HepG2 (cell line): ENCODE results near the gene DDX20. TPM values are rescaled to one million over a fixed set of nuclear protein-coding genes. Genes with fewer than 3 reads are reported as not detected.

Experiments used
- FOXA1 ChIP-seq, 2 experiments: fragments of 450-650 bp in 1 of 2; sonication (generic) in 1 of 2; formaldehyde crosslinking in 1 of 2; IDR thresholded peaks; 2 replicates each; pipeline versions ENCODE4 v1.4.0 to v1.6.1; 2016 to 2020; ENCODE audit warnings: missing genetic modification reagents in 1 of 2
- HIVEP1 ChIP-seq: sonication (generic); formaldehyde crosslinking; IDR thresholded peaks from 2 replicates; pipeline ENCODE4 v1.4.0; 2020; ENCODE audit warnings: mild to moderate bottlenecking, missing genetic modification reagents
- PCBP1 ChIP-seq: fragments of 200-400 bp; formaldehyde crosslinking; IDR thresholded peaks from 2 replicates; pipeline ENCODE4 v1.6.1; 2017; ENCODE audit warnings: mild to moderate bottlenecking, low read depth, low read length, borderline replicate concordance
- PLSCR1 ChIP-seq: sonication (generic); formaldehyde crosslinking; IDR thresholded peaks from 2 replicates; pipeline ENCODE4 v1.5.0; 2020; ENCODE audit warnings: missing genetic modification reagents, mild to moderate bottlenecking, borderline replicate concordance
- PTBP1 ChIP-seq: fragments of 200-400 bp; formaldehyde crosslinking; IDR thresholded peaks from 2 replicates; pipeline ENCODE4 v1.6.1; 2018; ENCODE audit warnings: low read length, low read depth; ENCODE audit not compliant: poor library complexity, severe bottlenecking
- SMYD3 ChIP-seq: sonication (generic); formaldehyde crosslinking; IDR thresholded peaks from 2 replicates; pipeline ENCODE4 v1.8.1; 2023; ENCODE audit warnings: mild to moderate bottlenecking, missing genetic modification reagents
- TBX2 ChIP-seq: sonication (generic); formaldehyde crosslinking; IDR thresholded peaks from 2 replicates; pipeline ENCODE4 v1.5.0; 2020; ENCODE audit warnings: missing genetic modification reagents, mild to moderate bottlenecking, borderline replicate concordance
- ZBTB3 ChIP-seq: sonication (generic); formaldehyde crosslinking; IDR thresholded peaks from 2 replicates; pipeline ENCODE4 v1.4.0; 2020; ENCODE audit warnings: low read depth, mild to moderate bottlenecking, moderate library complexity, missing genetic modification reagents, borderline replicate concordance
- ZNF12 ChIP-seq: sonication (generic); formaldehyde crosslinking; IDR thresholded peaks from 2 replicates; pipeline ENCODE4 v1.5.0; 2020; ENCODE audit warnings: missing genetic modification reagents
- ZNF567 ChIP-seq: sonication (generic); formaldehyde crosslinking; IDR thresholded peaks from 2 replicates; pipeline ENCODE4 v1.8.1; 2023; ENCODE audit warnings: mild to moderate bottlenecking, missing genetic modification reagents, borderline replicate concordance
- ZNF615 ChIP-seq: sonication (generic); formaldehyde crosslinking; IDR thresholded peaks from 2 replicates; pipeline ENCODE4 v1.5.0; 2020; ENCODE audit warnings: mild to moderate bottlenecking, missing genetic modification reagents, borderline replicate concordance
- polyA plus RNA-seq, 8 experiments: library from polyadenylated mRNA; depleted of rRNA in 3 of 8; stranded (reverse) in 7 of 8; unstranded in 1 of 8; fragments of >200 nt; fragmentation: Illumina TruSeq in 4 of 8; extraction: Trizol in 4 of 8; gene quantifications; 2 replicates each; pipeline versions ENCODE4 v1.2.1 to v1.2.3, GENCODE V29; 2011 to 2016; ENCODE audit warnings: low read depth in 4 of 8, missing spikeins in 1 of 8, mixed read lengths in 1 of 8; ENCODE audit not compliant: insufficient read depth in 1 of 8
- total RNA-seq, 5 experiments: library from RNA; depleted of rRNA; stranded (reverse); fragments of >200 nt; fragmentation: Illumina TruSeq; extraction: Trizol; gene quantifications; 2 replicates each; pipeline ENCODE4 v1.2.3, GENCODE V29; 2016; ENCODE audit warnings: low read depth in 1 of 5
- TF ChIP-seq, protein P1 (sequence below): sonication (generic); formaldehyde crosslinking; IDR thresholded peaks from 2 replicates; pipeline ENCODE4 v1.9.0; 2022; ENCODE audit warnings: low read depth, missing genetic modification reagents
- TF ChIP-seq, protein P2 (sequence below): sonication (generic); formaldehyde crosslinking; IDR thresholded peaks from 2 replicates; pipeline ENCODE4 v1.5.1; 2020; ENCODE audit warnings: mild to moderate bottlenecking, missing genetic modification reagents, moderate library complexity
- TF ChIP-seq, protein P3 (sequence below): sonication (generic); formaldehyde crosslinking; IDR thresholded peaks from 2 replicates; pipeline ENCODE4 v1.4.0; 2020; ENCODE audit warnings: missing genetic modification reagents, mild to moderate bottlenecking, borderline replicate concordance
- TF ChIP-seq, protein P4 (sequence below): sonication (generic); formaldehyde crosslinking; IDR thresholded peaks from 2 replicates; pipeline ENCODE4 v1.8.0; 2022; ENCODE audit warnings: missing genetic modification reagents, mild to moderate bottlenecking, inconsistent platforms, borderline replicate concordance
- TF ChIP-seq, protein P5 (sequence below): IDR thresholded peaks from 2 replicates; pipeline ENCODE4 v1.6.1; 2016; ENCODE audit warnings: missing biosample characterization, missing genetic modification reagents, low read depth

Gene DDX20
- total and polyA plus RNA-seq, 2 of the 13 experiments (the other 11 are each of a cell fraction or from before 2014, with no cell fraction given): 4.0 to 14.3 TPM

DNA sequence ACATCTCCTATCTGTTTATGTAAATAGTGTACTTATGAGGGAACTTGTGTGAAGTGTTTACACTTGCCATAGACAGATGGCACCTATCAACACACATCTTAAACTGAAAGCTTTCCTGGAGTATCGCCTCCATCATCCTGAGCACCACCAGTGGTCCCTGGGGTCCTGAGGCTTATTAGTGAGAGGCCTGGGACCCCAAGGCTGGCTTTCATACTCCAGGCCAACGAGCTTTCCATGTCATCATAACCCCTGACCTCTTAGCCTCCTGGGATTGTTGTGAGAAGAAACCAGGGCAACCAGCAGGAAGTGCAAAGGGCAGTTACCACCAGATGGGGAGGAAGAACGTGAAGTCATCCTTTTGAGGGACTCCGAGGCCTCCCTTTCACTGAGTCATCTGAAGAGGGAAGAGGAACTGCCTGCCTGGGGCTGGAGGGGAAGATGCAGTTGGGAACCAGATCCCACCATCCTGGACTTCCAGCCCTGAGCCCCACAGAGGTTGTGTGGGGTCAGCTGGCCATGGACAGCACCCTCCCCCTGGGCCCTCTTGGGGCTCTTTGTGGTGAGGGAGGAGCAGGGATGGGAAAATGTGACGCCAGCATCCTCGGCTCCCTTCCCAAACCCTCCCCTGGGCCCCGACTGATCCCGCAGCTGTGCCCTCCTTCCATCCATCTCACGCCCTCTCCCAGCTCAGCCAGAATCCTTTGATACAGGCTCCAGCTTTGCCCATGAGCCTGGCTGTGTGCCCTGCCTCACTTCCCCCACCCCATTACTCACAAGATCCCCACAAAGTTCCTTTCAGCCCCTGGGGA is 22.3 kb upstream of the DDX20 start (continued):
- TF ChIP-seq, protein P1, sequence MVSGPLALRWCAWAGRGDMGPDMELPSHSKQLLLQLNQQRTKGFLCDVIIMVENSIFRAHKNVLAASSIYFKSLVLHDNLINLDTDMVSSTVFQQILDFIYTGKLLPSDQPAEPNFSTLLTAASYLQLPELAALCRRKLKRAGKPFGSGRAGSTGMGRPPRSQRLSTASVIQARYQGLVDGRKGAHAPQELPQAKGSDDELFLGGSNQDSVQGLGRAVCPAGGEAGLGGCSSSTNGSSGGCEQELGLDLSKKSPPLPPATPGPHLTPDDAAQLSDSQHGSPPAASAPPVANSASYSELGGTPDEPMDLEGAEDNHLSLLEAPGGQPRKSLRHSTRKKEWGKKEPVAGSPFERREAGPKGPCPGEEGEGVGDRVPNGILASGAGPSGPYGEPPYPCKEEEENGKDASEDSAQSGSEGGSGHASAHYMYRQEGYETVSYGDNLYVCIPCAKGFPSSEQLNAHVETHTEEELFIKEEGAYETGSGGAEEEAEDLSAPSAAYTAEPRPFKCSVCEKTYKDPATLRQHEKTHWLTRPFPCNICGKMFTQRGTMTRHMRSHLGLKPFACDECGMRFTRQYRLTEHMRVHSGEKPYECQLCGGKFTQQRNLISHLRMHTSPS: no peak
- no peak for TF ChIP-seq PLSCR1 (CRISPR knock-in tag)
- peak; percentile 76 for TF ChIP-seq TBX2 (CRISPR knock-in tag)
- TF ChIP-seq HIVEP1 (CRISPR knock-in tag): no peak
- TF ChIP-seq, protein P2, sequence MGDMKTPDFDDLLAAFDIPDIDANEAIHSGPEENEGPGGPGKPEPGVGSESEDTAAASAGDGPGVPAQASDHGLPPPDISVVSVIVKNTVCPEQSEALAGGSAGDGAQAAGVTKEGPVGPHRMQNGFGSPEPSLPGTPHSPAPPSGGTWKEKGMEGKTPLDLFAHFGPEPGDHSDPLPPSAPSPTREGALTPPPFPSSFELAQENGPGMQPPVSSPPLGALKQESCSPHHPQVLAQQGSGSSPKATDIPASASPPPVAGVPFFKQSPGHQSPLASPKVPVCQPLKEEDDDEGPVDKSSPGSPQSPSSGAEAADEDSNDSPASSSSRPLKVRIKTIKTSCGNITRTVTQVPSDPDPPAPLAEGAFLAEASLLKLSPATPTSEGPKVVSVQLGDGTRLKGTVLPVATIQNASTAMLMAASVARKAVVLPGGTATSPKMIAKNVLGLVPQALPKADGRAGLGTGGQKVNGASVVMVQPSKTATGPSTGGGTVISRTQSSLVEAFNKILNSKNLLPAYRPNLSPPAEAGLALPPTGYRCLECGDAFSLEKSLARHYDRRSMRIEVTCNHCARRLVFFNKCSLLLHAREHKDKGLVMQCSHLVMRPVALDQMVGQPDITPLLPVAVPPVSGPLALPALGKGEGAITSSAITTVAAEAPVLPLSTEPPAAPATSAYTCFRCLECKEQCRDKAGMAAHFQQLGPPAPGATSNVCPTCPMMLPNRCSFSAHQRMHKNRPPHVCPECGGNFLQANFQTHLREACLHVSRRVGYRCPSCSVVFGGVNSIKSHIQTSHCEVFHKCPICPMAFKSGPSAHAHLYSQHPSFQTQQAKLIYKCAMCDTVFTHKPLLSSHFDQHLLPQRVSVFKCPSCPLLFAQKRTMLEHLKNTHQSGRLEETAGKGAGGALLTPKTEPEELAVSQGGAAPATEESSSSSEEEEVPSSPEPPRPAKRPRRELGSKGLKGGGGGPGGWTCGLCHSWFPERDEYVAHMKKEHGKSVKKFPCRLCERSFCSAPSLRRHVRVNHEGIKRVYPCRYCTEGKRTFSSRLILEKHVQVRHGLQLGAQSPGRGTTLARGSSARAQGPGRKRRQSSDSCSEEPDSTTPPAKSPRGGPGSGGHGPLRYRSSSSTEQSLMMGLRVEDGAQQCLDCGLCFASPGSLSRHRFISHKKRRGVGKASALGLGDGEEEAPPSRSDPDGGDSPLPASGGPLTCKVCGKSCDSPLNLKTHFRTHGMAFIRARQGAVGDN (CRISPR knock-in tag): peak; percentile 80
- no peak for TF ChIP-seq PCBP1
- no peak for TF ChIP-seq ZNF615 (CRISPR knock-in tag)
- TF ChIP-seq, protein P3, sequence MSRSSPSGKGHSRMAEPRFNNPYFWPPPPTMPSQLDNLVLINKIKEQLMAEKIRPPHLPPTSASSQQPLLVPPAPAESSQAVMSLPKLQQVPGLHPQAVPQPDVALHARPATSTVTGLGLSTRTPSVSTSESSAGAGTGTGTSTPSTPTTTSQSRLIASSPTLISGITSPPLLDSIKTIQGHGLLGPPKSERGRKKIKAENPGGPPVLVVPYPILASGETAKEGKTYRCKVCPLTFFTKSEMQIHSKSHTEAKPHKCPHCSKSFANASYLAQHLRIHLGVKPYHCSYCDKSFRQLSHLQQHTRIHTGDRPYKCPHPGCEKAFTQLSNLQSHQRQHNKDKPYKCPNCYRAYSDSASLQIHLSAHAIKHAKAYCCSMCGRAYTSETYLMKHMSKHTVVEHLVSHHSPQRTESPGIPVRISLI (CRISPR knock-in tag): no peak
- no peak for TF ChIP-seq PTBP1
- TF ChIP-seq ZNF567 (CRISPR knock-in tag): no peak
- TF ChIP-seq SMYD3 (CRISPR knock-in tag): no peak
- TF ChIP-seq FOXA1 (IDR thresholded peaks at IDR 0.05): no peak
- no peak for TF ChIP-seq FOXA1 (CRISPR knock-in tag; IDR thresholded peaks at IDR 0.05)
- TF ChIP-seq, protein P4, sequence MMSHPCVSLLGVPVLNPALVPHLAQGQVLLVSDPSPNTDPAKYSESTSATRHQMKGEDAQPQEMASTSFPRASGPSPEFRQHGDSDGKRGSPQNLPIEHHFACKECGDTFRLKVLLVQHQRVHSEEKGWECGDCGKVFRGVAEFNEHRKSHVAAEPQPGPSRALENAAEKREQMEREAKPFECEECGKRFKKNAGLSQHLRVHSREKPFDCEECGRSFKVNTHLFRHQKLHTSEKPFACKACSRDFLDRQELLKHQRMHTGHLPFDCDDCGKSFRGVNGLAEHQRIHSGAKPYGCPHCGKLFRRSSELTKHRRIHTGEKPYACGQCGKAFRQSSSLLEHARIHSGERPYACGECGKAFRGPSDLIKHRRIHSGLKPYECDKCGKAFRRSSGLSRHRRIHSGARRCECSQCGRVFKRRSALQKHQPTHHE: no peak
- no peak for TF ChIP-seq ZNF12 (CRISPR knock-in tag)
- TF ChIP-seq ZBTB3 (CRISPR knock-in tag): no peak
- TF ChIP-seq, protein P5, sequence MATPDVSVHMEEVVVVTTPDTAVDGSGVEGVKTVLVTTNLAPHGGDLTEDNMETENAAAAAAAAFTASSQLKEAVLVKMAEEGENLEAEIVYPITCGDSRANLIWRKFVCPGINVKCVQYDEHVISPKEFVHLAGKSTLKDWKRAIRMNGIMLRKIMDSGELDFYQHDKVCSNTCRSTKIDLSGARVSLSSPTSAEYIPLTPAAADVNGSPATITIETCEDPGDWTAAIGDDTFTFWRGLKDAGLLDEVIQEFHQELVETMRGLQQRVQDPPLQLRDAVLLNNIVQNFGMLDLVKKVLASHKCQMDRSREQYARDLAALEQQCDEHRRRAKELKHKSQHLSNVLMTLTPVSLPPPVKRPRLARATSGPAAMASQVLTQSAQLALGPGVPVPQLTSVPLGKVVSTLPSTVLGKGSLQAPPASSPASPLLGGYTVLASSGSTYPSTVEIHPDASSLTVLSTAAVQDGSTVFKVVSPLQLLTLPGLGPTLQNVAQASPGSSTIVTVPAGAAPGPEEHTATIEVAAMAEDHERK (CRISPR knock-in tag): no peak
